Karpas-422 (cell line): ENCODE data around the gene ZNF598. TPM values are rescaled to one million over a fixed set of nuclear protein-coding genes. Genes with fewer than 3 reads are reported as not detected.

Source experiments
- DNase-seq: peaks from one replicate; pipeline ENCODE4 v3.0.0-alpha.2; 2015
- H2AFZ ChIP-seq: fragments of 200-600 bp; sonication (generic); 2 replicates; pipeline ENCODE4 v1.6.1; 2014; ENCODE audit warnings: antibody characterized with exemption, low read length, mixed read lengths
- H3K27ac ChIP-seq: fragments of 200-600 bp; sonication (generic); 2 replicates; pipeline ENCODE4 v1.5.1; 2014; ENCODE audit warnings: mild to moderate bottlenecking, low read length, moderate library complexity
- H3K27me3 ChIP-seq: fragments of 200-600 bp; sonication (generic); 2 replicates; pipeline ENCODE4 v1.6.1; 2014; ENCODE audit warnings: low read length, mixed read lengths
- H3K36me3 ChIP-seq: fragments of 200-600 bp; sonication (generic); 2 replicates; pipeline ENCODE4 v1.6.1; 2014; ENCODE audit warnings: low read length, mixed read lengths; ENCODE audit not compliant: insufficient read depth
- H3K4me1 ChIP-seq: fragments of 200-600 bp; sonication (generic); 2 replicates; pipeline ENCODE4 v1.6.1; 2014; ENCODE audit warnings: mild to moderate bottlenecking, low read length, mixed read lengths
- H3K4me2 ChIP-seq: fragments of 200-600 bp; sonication (generic); 2 replicates; pipeline ENCODE4 v1.6.1; 2014; ENCODE audit warnings: low read length, low read depth, mild to moderate bottlenecking; ENCODE audit not compliant: poor library complexity, severe bottlenecking
- H3K4me3 ChIP-seq: fragments of 200-600 bp; sonication (generic); 2 replicates; pipeline ENCODE4 v1.5.1; 2014; ENCODE audit warnings: mild to moderate bottlenecking, antibody characterized with exemption, low read length, mixed read lengths
- H3K79me2 ChIP-seq: fragments of 200-600 bp; sonication (generic); 2 replicates; pipeline ENCODE4 v1.6.1; 2014; ENCODE audit warnings: mild to moderate bottlenecking, low read length, mixed read lengths
- H3K9ac ChIP-seq: fragments of 200-600 bp; sonication (generic); 2 replicates; pipeline ENCODE4 v1.6.0; 2014; ENCODE audit warnings: low read length
- H3K9me2 ChIP-seq: fragments of 200-600 bp; sonication (generic), shearing (Covaris generic); replicated peaks from 2 replicates; pipeline ENCODE4 v1.6.0; 2014; ENCODE audit warnings: mild to moderate bottlenecking, low read length, moderate library complexity; ENCODE audit not compliant: insufficient read depth
- H3K9me3 ChIP-seq: fragments of 300-700, 200-600 bp; sonication (generic); 2 replicates; pipeline ENCODE4 v1.6.1; 2014; ENCODE audit warnings: low read length, mixed read lengths
- H4K20me1 ChIP-seq: fragments of 200-600 bp; sonication (generic); 2 replicates; pipeline ENCODE4 v1.6.1; 2014; ENCODE audit warnings: mild to moderate bottlenecking, antibody characterized with exemption, low read length, low read depth; ENCODE audit not compliant: insufficient read depth
- total RNA-seq: library from RNA; depleted of rRNA; stranded (reverse); fragments of >200 nt; shearing (Covaris generic); gene quantifications from 2 replicates; pipeline ENCODE4 v1.2.3, GENCODE V29; 2014; ENCODE audit warnings: low replicate concordance

The ZNF598 gene
- total RNA-seq, 1 experiment from 2014 or later = 12.6 TPM

DNA sequence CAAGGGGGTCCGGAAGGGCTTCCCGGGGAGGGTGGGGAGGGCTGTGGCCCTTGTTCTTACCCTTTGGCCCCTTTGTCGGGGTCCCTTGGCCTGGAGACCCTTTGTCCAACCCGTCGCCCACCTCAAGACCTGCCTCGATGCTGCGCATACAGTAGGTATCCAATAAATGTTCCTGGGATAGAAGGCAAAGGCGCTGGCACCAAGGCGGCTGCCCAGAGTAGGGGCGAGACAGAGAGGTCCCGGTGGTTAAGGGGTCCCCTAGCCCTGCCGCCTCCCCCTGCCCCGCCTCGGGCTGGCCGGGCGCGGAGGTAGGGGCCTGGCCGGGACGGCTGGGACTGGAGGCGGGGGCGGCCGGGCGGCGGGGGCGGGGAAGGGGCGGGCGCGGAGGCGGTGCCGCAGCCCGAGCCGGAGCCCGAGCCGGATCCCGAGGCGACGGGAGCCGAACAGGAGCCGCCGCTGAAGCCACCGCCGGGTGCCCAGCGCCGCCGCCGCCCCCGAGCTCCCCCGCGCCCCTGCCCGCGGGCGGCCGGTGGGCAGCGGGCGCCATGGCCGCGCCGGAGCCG is 16.9 kb upstream of the ZNF598 start, which contains the start of gene NHERF2:
Gene NHERF2, plus strand, starts transcription at position 442 of the 563 bp plus-strand sequence. Its CDS starts 104 bp downstream, at position 546.
- Histone ChIP-seq H3K36me3 (no peaks in the 10 kb centered on the region), H3K27me3 (no peaks in the 10 kb centered on the region), H3K27ac (no peak within 1 kb of the TSS), H4K20me1 (no peaks in the 10 kb centered on the region), H3K9ac (no peak within 1 kb of the TSS), H3K4me3 (no peak within 1 kb of the TSS), H3K4me1 (peaks cover 7% of the 10 kb centered on the region), H3K4me2 (no peak within 1 kb of the TSS), H3K79me2 (no peaks in the 10 kb centered on the region), H3K9me2 (no peaks in the 10 kb centered on the region), H2AFZ (no peak within 1 kb of the TSS), H3K9me3 (no peaks in the 10 kb centered on the region)
- no peak for DNase-seq

DNA sequence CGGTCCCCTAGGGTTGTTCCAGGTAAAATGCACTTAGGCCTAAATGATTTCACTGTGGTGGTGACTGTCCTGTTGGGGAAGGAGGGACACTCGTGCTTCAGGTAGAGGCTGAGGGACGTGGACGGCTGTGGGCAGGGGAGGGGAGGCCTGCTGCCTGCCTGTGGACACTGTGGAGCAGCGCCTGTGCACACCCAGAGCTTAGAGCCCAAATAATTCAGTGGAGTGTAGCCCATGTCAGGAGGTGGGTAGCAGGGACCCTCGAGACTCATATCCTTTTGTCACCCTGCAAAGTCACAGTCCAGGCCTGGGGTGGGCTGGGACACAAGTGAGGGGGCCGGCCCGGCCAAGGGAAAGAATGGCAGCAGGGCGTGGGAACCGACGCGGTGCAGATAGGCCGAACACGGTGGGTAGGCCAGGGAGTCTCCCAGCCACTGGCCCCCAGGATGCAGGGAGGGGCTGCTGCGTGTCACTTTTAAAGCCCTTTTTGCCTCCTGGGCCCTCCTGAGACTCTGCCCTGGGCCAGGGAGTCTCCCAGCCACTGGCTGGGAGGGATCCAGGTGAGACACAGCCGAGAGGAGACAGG is 16.3 kb upstream of the ZNF598 start:
- Histone ChIP-seq H3K4me1 (peaks cover 7% of the 10 kb centered on the region), H3K4me3 (no peak overlapping the region), H3K36me3 (no peaks in the 10 kb centered on the region), H3K9me2 (no peaks in the 10 kb centered on the region), H4K20me1 (no peaks in the 10 kb centered on the region), H3K9ac (no peak overlapping the region), H3K79me2 (no peaks in the 10 kb centered on the region), H3K27ac (no peak overlapping the region), H2AFZ (no peak overlapping the region), H3K9me3 (no peaks in the 10 kb centered on the region), H3K4me2 (no peak overlapping the region), H3K27me3 (no peaks in the 10 kb centered on the region)
- no peak for DNase-seq

DNA sequence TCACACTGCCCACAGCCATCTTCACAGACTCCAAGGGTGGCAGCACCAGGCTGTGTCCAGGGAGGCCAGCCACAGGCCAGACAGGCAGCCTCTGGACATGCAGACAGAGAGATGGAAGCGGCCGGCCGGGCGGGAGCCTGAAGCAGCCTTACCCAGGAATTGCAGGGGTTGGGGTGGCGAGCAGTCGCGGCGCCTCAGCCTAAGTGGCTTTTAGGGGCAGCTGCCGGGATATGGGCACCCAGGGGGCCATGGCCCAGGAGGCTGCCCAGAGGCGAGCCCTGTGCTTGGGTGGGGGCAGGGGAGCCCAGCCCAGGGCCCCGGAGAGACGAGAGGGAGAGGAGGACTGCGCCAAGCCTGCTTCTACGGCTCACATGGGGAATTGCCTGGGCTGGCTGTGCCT is 15.6 kb upstream of the ZNF598 start:
- H2AFZ ChIP-seq = no peak overlapping the region
- no peak overlapping the region for H3K4me3 ChIP-seq
- H3K4me2 ChIP-seq = no peak overlapping the region
- no peak for DNase-seq
- H3K9me2 ChIP-seq = no peaks in the 10 kb centered on the region
- H4K20me1 ChIP-seq = no peaks in the 10 kb centered on the region
- no peak overlapping the region for H3K9ac ChIP-seq
- H3K79me2 ChIP-seq = no peaks in the 10 kb centered on the region
- no peaks in the 10 kb centered on the region for H3K9me3 ChIP-seq
- H3K27ac ChIP-seq = no peak overlapping the region
- no peaks in the 10 kb centered on the region for H3K27me3 ChIP-seq
- peaks cover 7% of the 10 kb centered on the region for H3K4me1 ChIP-seq
- no peaks in the 10 kb centered on the region for H3K36me3 ChIP-seq

DNA sequence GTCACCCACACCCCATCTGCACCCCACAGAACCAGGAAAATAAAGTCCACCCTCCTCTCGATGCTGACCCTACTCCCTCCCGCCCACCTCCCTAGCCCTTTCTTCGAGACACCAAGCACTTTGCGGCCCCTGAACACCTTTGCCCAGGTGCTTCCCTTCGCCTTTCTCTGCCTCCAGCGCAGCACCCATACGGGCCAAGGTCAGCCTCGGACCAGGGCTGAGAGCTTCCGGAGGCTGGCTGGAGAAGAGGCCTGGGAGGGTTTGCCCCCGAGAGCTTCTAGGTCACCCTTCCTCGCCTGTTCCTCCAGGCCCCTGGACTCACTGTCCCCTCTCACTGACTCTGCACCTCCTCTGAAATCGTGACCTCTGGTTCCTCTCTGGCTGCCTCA is 14.4 kb upstream of the ZNF598 start:
- H3K27ac ChIP-seq = no peak overlapping the region
- no peaks in the 10 kb centered on the region for H3K9me2 ChIP-seq
- no peaks in the 10 kb centered on the region for H3K27me3 ChIP-seq
- H3K4me3 ChIP-seq = no peak overlapping the region
- H3K4me1 ChIP-seq = peaks cover 7% of the 10 kb centered on the region
- H3K36me3 ChIP-seq = no peaks in the 10 kb centered on the region
- H3K9me3 ChIP-seq = no peaks in the 10 kb centered on the region
- H3K79me2 ChIP-seq = no peaks in the 10 kb centered on the region
- H2AFZ ChIP-seq = no peak overlapping the region
- DNase-seq = no peak
- no peak overlapping the region for H3K4me2 ChIP-seq
- no peak overlapping the region for H3K9ac ChIP-seq
- H4K20me1 ChIP-seq = no peaks in the 10 kb centered on the region

DNA sequence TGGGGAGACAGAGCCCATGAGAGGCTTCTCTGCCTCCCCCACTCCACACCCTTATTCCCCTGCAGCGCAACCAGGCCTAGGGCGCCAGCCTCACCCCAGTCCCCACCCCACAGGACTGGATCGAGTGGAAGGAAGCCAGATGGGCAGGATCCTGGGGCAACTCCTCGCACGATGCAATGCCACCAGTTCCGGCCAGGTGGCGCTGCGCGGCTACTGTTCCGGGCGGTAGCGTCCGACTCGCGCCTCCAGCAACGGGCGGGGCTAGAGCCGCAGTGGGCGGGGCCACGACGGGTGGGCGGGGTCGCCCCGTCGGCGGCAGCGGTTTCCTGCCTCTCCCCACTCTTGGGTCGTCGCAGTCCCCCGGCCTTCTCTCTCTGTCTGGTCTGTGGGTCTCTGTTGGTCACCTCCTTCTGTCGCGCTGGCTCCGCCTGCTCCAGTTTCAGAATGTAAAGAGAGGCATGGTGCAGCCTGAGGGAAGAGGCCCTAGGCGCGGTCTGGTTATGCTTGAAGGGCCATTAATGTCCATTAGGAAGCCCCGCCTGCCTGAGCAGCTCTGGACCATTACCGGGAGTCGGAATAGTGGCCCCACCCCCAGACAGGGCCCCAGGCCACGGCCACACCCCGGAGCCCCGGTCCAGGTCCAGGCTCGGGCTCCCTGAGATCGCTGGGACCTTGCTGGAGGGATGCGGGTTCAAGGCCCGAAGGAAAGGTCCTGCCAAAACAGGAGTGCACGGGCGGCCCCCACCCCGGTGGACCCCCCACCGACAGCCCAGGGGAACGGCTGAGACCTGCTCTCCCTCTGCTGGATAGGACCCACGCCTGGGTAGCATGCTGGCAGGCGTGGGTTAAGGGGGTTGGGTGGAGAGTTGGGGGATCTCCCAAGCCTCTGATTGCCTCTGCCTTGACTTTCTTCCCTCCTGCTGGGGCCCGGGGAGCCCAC is 13.7 kb upstream of the ZNF598 start:
- H3K79me2 ChIP-seq = no peaks in the 10 kb centered on the region
- H3K9me3 ChIP-seq = no peaks in the 10 kb centered on the region
- peak overlapping the region; percentile 52 for H3K9ac ChIP-seq
- H3K27me3 ChIP-seq = no peaks in the 10 kb centered on the region
- no peaks in the 10 kb centered on the region for H3K36me3 ChIP-seq
- no peaks in the 10 kb centered on the region for H3K9me2 ChIP-seq
- H3K4me2 ChIP-seq = peak overlapping the region; percentile 58
- no peaks in the 10 kb centered on the region for H4K20me1 ChIP-seq
- H2AFZ ChIP-seq = peak overlapping the region; percentile 69; the same call in 1 of the 2 replicates
- peaks cover 7% of the 10 kb centered on the region for H3K4me1 ChIP-seq
- peak overlapping the region; percentile 51; the same call in 1 of the 2 replicates for H3K4me3 ChIP-seq
- peak; percentile 96 for DNase-seq
- no peak overlapping the region for H3K27ac ChIP-seq

DNA sequence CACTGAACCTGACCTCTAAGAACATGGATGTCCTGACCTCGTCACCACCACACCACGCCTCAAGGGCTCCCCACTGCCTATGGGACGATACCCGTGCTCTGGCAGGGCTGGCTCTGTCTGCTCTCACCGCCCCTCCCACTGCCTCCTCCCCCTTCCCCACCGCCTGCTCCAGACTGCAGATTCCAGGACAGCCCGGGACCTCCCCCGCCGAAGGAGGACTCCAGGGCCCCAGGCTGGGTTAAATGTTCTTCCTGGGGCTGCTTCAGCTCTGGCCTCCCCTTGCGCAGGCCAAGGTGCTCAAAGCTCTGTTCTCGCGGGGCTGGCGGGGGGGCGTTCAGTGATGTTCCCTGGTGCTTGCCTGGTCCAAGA is 13.1 kb upstream of the ZNF598 start:
- peak overlapping the region; percentile 69; the same call in 1 of the 2 replicates for H2AFZ ChIP-seq
- no peaks in the 10 kb centered on the region for H3K27me3 ChIP-seq
- H3K4me1 ChIP-seq = peaks cover 7% of the 10 kb centered on the region
- no peak overlapping the region for H3K27ac ChIP-seq
- peak overlapping the region; percentile 51; the same call in 1 of the 2 replicates for H3K4me3 ChIP-seq
- H3K9ac ChIP-seq = peak overlapping the region; percentile 52
- no peaks in the 10 kb centered on the region for H3K36me3 ChIP-seq
- DNase-seq = no peak
- H3K9me3 ChIP-seq = no peaks in the 10 kb centered on the region
- H4K20me1 ChIP-seq = no peaks in the 10 kb centered on the region
- no peaks in the 10 kb centered on the region for H3K9me2 ChIP-seq
- H3K4me2 ChIP-seq = peak overlapping the region; percentile 58
- H3K79me2 ChIP-seq = no peaks in the 10 kb centered on the region

DNA sequence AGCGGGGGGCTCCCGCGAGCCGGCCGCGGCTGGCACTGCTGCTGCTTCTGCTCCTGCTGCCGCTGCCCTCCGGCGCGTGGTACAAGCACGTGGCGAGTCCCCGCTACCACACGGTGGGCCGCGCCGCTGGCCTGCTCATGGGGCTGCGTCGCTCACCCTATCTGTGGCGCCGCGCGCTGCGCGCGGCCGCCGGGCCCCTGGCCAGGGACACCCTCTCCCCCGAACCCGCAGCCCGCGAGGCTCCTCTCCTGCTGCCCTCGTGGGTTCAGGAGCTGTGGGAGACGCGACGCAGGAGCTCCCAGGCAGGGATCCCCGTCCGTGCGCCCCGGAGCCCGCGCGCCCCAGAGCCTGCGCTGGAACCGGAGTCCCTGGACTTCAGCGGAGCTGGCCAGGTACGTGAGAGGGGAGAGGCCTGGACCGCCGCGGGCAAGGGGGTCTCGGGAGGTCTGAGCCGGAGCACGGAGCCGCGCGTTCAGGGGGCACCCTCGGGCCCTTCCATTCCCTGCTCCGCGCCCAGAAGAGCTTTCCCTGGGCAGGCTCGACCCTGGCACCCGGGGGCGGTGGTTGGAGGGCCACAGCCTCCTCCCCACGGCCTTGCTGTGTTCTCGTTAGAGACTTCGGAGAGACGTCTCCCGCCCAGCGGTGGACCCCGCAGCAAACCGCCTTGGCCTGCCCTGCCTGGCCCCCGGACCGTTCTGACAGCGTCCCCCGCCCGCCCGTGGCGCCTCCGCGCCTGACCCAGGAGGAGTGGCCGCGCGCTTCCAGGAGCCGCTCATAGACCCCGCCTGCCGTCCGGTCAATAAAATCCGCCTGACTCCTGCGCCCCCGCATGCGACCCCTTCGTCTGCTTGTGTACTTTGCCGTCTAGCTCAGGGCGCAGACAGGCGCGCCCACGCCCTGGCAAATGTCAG is 10.6 kb upstream of the ZNF598 start:
- no peak for DNase-seq
- Histone ChIP-seq H3K4me1 (peaks cover 7% of the 10 kb centered on the region), H3K36me3 (no peaks in the 10 kb centered on the region), H3K79me2 (no peaks in the 10 kb centered on the region), H2AFZ (no peak overlapping the region), H3K9me3 (no peaks in the 10 kb centered on the region), H3K4me2 (no peak overlapping the region), H3K27me3 (no peaks in the 10 kb centered on the region), H3K27ac (no peak overlapping the region), H3K9me2 (no peaks in the 10 kb centered on the region), H3K4me3 (no peak overlapping the region), H4K20me1 (no peaks in the 10 kb centered on the region), H3K9ac (no peak overlapping the region)
